ENCODE results near the gene DHRS3. TPM values are rescaled to one million over a fixed set of nuclear protein-coding genes. Genes with fewer than 3 reads are reported as not detected.

DHRS3 gene
- total RNA-seq, 2 donors from 2014 or later = 81.7 to 104 TPM

GRCh38 chr1:12644829-12645228 lies 26.8 kb upstream of the DHRS3 start:
- intact Hi-C loops (cut with DNase I) = no loop called here
- DNase-seq = no peak
- no peak for ATAC-seq
- H3K4me1 ChIP-seq = peaks cover under 1% of the 10 kb centered on the region
- no peak overlapping the region for H3K27ac ChIP-seq
- TF ChIP-seq, protein P1, sequence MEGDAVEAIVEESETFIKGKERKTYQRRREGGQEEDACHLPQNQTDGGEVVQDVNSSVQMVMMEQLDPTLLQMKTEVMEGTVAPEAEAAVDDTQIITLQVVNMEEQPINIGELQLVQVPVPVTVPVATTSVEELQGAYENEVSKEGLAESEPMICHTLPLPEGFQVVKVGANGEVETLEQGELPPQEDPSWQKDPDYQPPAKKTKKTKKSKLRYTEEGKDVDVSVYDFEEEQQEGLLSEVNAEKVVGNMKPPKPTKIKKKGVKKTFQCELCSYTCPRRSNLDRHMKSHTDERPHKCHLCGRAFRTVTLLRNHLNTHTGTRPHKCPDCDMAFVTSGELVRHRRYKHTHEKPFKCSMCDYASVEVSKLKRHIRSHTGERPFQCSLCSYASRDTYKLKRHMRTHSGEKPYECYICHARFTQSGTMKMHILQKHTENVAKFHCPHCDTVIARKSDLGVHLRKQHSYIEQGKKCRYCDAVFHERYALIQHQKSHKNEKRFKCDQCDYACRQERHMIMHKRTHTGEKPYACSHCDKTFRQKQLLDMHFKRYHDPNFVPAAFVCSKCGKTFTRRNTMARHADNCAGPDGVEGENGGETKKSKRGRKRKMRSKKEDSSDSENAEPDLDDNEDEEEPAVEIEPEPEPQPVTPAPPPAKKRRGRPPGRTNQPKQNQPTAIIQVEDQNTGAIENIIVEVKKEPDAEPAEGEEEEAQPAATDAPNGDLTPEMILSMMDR (IDR thresholded peaks at IDR 0.05) = no peak
- no peak for TF ChIP-seq POLR2A (IDR thresholded peaks at IDR 0.05)
- H3K36me3 ChIP-seq (replicated peaks in 1 of 2; ENCODE audit: insufficient read depth in 1 of 2, low read depth in 2 of 2) = no peaks in the 10 kb centered on the region
- peaks cover 0 to 4% (median 0%) of the 10 kb centered on the region in 3 donors for H3K9me3 ChIP-seq
- H3K27me3 ChIP-seq = no peaks in the 10 kb centered on the region
- no peak overlapping the region for H3K4me3 ChIP-seq
- WGBS, 2 donors = 84 to 97% methylated on average over 2 of the region's 2 CpGs

GRCh38 chr1:12644237-12644636 lies 26.2 kb upstream of the DHRS3 start:
- ATAC-seq (no peak), DNase-seq (no peak)
- Histone ChIP-seq H3K4me1 (no peaks in the 10 kb centered on the region), H3K27me3 (no peaks in the 10 kb centered on the region), H3K9me3 (peaks cover 0 to 4% (median 0%) of the 10 kb centered on the region in 3 donors), H3K36me3 (replicated peaks in 1 of 2; ENCODE audit: insufficient read depth in 1 of 2, low read depth in 2 of 2) (no peaks in the 10 kb centered on the region), H3K4me3 (no peak overlapping the region), H3K27ac (no peak overlapping the region)
- WGBS, 2 donors = 89 to 100% methylated on average over 1 to 2 of the region's 2 CpGs
- TF ChIP-seq POLR2A (IDR thresholded peaks at IDR 0.05) = no peak
- TF ChIP-seq, protein P1 (IDR thresholded peaks at IDR 0.05) = no peak
- intact Hi-C loops (cut with DNase I) = no loop called here

- 90 to 91% methylated on average over 7 of the region's 7 CpGs for WGBS, 2 donors
- no peaks in the 10 kb centered on the region for H3K27me3 ChIP-seq
- no peaks in the 10 kb centered on the region for H3K36me3 ChIP-seq (replicated peaks in 1 of 2; ENCODE audit: insufficient read depth in 1 of 2, low read depth in 2 of 2)
- TF ChIP-seq, protein P1 (IDR thresholded peaks at IDR 0.05) = no peak
- TF ChIP-seq POLR2A (IDR thresholded peaks at IDR 0.05) = no peak
- no peak within 1 kb of the TSS for H3K4me3 ChIP-seq
- H3K9me3 ChIP-seq = peaks cover 0 to 4% (median 0%) of the 10 kb centered on the region in 3 donors
- ATAC-seq (no peak), DNase-seq (no peak)
- intact Hi-C loops (cut with DNase I) = no loop called here
- no peaks in the 10 kb centered on the region for H3K4me1 ChIP-seq
- H3K27ac ChIP-seq = no peak within 1 kb of the TSS
These were observed 25.8 kb upstream of the DHRS3 start, which contains the start of gene AADACL4 for GRCh38 chr1:12643785-12644184. Gene AADACL4 (plus strand): TSS chr1:12644085. CDS start chr1:12644547, 462 bp downstream.

- TF ChIP-seq, protein P1 (IDR thresholded peaks at IDR 0.05) = no peak
- no peak for TF ChIP-seq POLR2A (IDR thresholded peaks at IDR 0.05)
- no peaks in the 10 kb centered on the region for H3K4me1 ChIP-seq
- H3K9me3 ChIP-seq = peaks cover 0 to 4% (median 0%) of the 10 kb centered on the region in 3 donors
- no peak overlapping the region for H3K4me3 ChIP-seq
- ATAC-seq = no peak
- H3K27ac ChIP-seq = no peak overlapping the region
- H3K36me3 ChIP-seq (replicated peaks in 1 of 2; ENCODE audit: insufficient read depth in 1 of 2, low read depth in 2 of 2) = no peaks in the 10 kb centered on the region
- no peaks in the 10 kb centered on the region for H3K27me3 ChIP-seq
- WGBS, 2 donors = 84 to 86% methylated on average over 2 of the region's 2 CpGs
- intact Hi-C loops (cut with DNase I) = no loop called here
- no peak for DNase-seq
These were observed 25.1 kb upstream of the DHRS3 start for GRCh38 chr1:12643079-12643478.

GRCh38 chr1:12640958-12641272 lies 22.9 kb upstream of the DHRS3 start:
- intact Hi-C loops (cut with DNase I) = no loop called here
- DNase-seq (no peak), ATAC-seq (no peak)
- no peak for TF ChIP-seq POLR2A (IDR thresholded peaks at IDR 0.05)
- TF ChIP-seq, protein P1 (IDR thresholded peaks at IDR 0.05) = no peak
- H3K36me3 ChIP-seq (replicated peaks in 1 of 2; ENCODE audit: insufficient read depth in 1 of 2, low read depth in 2 of 2) = no peaks in the 10 kb centered on the region
- peaks cover 11% of the 10 kb centered on the region for H3K4me1 ChIP-seq
- H3K9me3 ChIP-seq = peaks cover 0 to 4% (median 0%) of the 10 kb centered on the region in 3 donors
- H3K27ac ChIP-seq = no peak overlapping the region
- no peaks in the 10 kb centered on the region for H3K27me3 ChIP-seq
- H3K4me3 ChIP-seq = no peak overlapping the region

All from body of pancreas (tissue), 4 donors.